HepG2 (cell line): ENCODE data around the gene EMID1. TPM values are rescaled to one million over a fixed set of nuclear protein-coding genes. Genes with fewer than 3 reads are reported as not detected.

Experiments
- BHLHE40 ChIP-seq: IDR thresholded peaks from 2 replicates; pipeline ENCODE4 v1.6.1; 2011; ENCODE audit warnings: low read length, improper control_type of control experiment
- BORCS8-MEF2B ChIP-seq: sonication (generic); formaldehyde crosslinking; IDR thresholded peaks from 2 replicates; pipeline ENCODE4 v1.8.0; 2022; ENCODE audit warnings: mild to moderate bottlenecking, missing genetic modification reagents
- CREBL2 ChIP-seq: sonication (generic); formaldehyde crosslinking; IDR thresholded peaks from 2 replicates; pipeline ENCODE4 v1.8.1; 2023; ENCODE audit warnings: missing genetic modification reagents, mild to moderate bottlenecking, borderline replicate concordance
- ETV5 ChIP-seq: IDR thresholded peaks from 2 replicates; pipeline ENCODE4 v1.6.1; 2018; ENCODE audit warnings: missing biosample characterization, missing genetic modification reagents, inconsistent platforms, borderline replicate concordance
- HDAC2 ChIP-seq: sonication (generic); formaldehyde crosslinking; IDR thresholded peaks from 2 replicates; pipeline ENCODE4 v1.4.0; 2020; ENCODE audit warnings: missing genetic modification reagents
- KMT2A ChIP-seq: sonication (generic); formaldehyde crosslinking; IDR thresholded peaks from 2 replicates; pipeline ENCODE4 v1.4.0; 2020; ENCODE audit warnings: missing genetic modification reagents
- MAZ ChIP-seq, 2 experiments: sonication (generic) in 1 of 2; formaldehyde crosslinking in 1 of 2; IDR thresholded peaks; 2 replicates each; pipeline versions ENCODE4 v1.5.0 to v1.6.1; 2012 to 2020; ENCODE audit warnings: low read depth in 2 of 2, mild to moderate bottlenecking in 2 of 2, borderline replicate concordance in 1 of 2, improper control_type of control experiment in 1 of 2, low read length in 1 of 2, missing genetic modification reagents in 1 of 2, moderate library complexity in 1 of 2
- MTF1 ChIP-seq: sonication (generic); formaldehyde crosslinking; IDR thresholded peaks from 2 replicates; pipeline ENCODE4 v1.5.0; 2020; ENCODE audit warnings: missing genetic modification reagents
- ZFP41 ChIP-seq: sonication (generic); formaldehyde crosslinking; IDR thresholded peaks from 2 replicates; pipeline ENCODE4 v1.4.0; 2020; ENCODE audit warnings: mild to moderate bottlenecking, missing genetic modification reagents, borderline replicate concordance
- ZFP91 ChIP-seq: sonication (generic); formaldehyde crosslinking; IDR thresholded peaks from 2 replicates; pipeline ENCODE4 v1.9.0; 2022; ENCODE audit warnings: missing genetic modification reagents, mild to moderate bottlenecking, borderline replicate concordance
- ZNF260 ChIP-seq: sonication (generic); formaldehyde crosslinking; IDR thresholded peaks from 2 replicates; pipeline ENCODE4 v1.4.0; 2020; ENCODE audit warnings: missing genetic modification reagents, low read depth, mild to moderate bottlenecking, borderline replicate concordance
- ZNF891 ChIP-seq: sonication (generic); formaldehyde crosslinking; IDR thresholded peaks from 2 replicates; pipeline ENCODE4 v1.5.0; 2020; ENCODE audit warnings: mild to moderate bottlenecking, missing genetic modification reagents
- ZSCAN31 ChIP-seq: sonication (generic); formaldehyde crosslinking; IDR thresholded peaks from 2 replicates; pipeline ENCODE4 v1.5.0; 2020; ENCODE audit warnings: low read depth, mild to moderate bottlenecking, missing genetic modification reagents
- ZSCAN9 ChIP-seq: IDR thresholded peaks from 2 replicates; pipeline ENCODE4 v1.6.1; 2016; ENCODE audit warnings: borderline replicate concordance
- polyA plus RNA-seq, 8 experiments: library from polyadenylated mRNA; depleted of rRNA in 3 of 8; stranded (reverse) in 7 of 8; unstranded in 1 of 8; fragments of >200 nt; fragmentation: Illumina TruSeq in 4 of 8; extraction: Trizol in 4 of 8; gene quantifications; 2 replicates each; pipeline versions ENCODE4 v1.2.1 to v1.2.3, GENCODE V29; 2011 to 2016; ENCODE audit warnings: low read depth in 4 of 8, missing spikeins in 1 of 8, mixed read lengths in 1 of 8; ENCODE audit not compliant: insufficient read depth in 1 of 8
- total RNA-seq, 5 experiments: library from RNA; depleted of rRNA; stranded (reverse); fragments of >200 nt; fragmentation: Illumina TruSeq; extraction: Trizol; gene quantifications; 2 replicates each; pipeline ENCODE4 v1.2.3, GENCODE V29; 2016; ENCODE audit warnings: low read depth in 1 of 5
- TF ChIP-seq, protein P1 (sequence below): IDR thresholded peaks from 2 replicates; pipeline ENCODE4 v1.6.1; 2016
- TF ChIP-seq, protein P2 (sequence below): sonication (generic); formaldehyde crosslinking; IDR thresholded peaks from 2 replicates; pipeline ENCODE4 v1.8.0; 2022; ENCODE audit warnings: mild to moderate bottlenecking, missing genetic modification reagents, moderate library complexity
- TF ChIP-seq, protein P3 (sequence below): sonication (generic); formaldehyde crosslinking; IDR thresholded peaks from 2 replicates; pipeline ENCODE4 v1.4.0; 2020; ENCODE audit warnings: missing genetic modification reagents
- TF ChIP-seq, protein P4 (sequence below): sonication (generic); formaldehyde crosslinking; IDR thresholded peaks from 2 replicates; pipeline ENCODE4 v1.5.0; 2020; ENCODE audit warnings: mild to moderate bottlenecking, missing genetic modification reagents, moderate library complexity

The EMID1 gene
- total and polyA plus RNA-seq, 2 of the 13 experiments (the other 11 are each of a cell fraction or from before 2014, with no cell fraction given): 0.45 to 0.82 TPM

DNA sequence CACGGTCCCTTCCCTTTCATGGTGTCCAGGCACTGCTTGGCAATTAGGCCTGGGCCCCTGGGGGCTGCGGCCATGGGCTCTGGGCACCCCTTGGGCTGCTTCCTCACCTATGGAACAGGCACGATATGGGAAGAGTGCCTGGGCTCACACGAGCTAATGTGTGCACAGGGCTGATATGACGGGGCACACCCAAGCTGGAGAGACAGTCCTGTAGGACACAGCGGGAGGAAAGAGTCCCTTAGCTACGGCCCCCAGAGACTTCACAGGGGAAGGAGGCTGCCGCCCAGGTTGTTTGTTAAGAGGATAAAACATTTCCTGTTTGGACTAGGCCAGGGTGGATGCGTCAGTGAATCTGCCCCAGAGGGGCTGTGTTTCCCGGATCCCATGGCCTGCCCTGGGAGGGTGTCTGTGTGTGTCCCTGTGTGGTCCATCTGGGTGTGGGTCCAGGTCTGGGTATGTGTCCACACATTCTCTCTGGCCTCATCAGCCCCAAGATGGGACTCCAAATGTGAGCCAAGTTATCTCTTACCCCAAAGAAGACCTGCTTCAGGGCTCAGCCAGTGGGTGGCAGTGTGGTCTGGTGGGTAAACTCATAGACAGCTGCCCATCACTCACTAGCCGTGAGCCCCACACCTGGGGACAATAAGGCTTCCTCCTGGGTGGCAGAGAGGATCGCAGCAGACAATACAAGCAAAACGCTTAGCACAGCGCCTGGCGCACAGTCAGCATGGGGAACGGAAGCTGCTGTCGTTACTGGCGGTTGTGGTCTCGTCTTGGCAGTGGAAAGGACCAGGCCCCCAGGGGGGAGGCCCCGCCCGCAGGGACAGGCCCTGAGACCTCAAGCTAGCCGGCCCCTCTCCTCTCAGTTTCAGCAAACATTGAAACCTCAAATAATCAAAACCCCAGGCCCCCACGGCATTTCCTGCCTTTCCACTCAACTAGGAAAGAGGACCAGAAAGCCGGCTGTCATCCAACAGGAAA, 3.2 kb upstream of the EMID1 start (continued):
- TF ChIP-seq ETV5 (CRISPR knock-in tag): peak; percentile 24; the same call in 1 of the 2 replicates
- TF ChIP-seq KMT2A (CRISPR knock-in tag): no peak
- no peak for TF ChIP-seq MTF1
- peak; percentile 36; the same call in 1 of the 2 replicates for TF ChIP-seq ZFP41 (CRISPR knock-in tag)
- TF ChIP-seq, protein P1, sequence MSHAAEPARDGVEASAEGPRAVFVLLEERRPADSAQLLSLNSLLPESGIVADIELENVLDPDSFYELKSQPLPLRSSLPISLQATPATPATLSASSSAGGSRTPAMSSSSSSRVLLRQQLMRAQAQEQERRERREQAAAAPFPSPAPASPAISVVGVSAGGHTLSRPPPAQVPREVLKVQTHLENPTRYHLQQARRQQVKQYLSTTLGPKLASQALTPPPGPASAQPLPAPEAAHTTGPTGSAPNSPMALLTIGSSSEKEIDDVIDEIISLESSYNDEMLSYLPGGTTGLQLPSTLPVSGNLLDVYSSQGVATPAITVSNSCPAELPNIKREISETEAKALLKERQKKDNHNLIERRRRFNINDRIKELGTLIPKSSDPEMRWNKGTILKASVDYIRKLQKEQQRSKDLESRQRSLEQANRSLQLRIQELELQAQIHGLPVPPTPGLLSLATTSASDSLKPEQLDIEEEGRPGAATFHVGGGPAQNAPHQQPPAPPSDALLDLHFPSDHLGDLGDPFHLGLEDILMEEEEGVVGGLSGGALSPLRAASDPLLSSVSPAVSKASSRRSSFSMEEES (CRISPR knock-in tag): no peak
- peak; percentile 53; the same call in 1 of the 2 replicates for TF ChIP-seq ZFP91
- TF ChIP-seq, protein P2, sequence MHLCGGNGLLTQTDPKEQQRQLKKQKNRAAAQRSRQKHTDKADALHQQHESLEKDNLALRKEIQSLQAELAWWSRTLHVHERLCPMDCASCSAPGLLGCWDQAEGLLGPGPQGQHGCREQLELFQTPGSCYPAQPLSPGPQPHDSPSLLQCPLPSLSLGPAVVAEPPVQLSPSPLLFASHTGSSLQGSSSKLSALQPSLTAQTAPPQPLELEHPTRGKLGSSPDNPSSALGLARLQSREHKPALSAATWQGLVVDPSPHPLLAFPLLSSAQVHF (CRISPR knock-in tag): no peak
- TF ChIP-seq ZNF891: 0 out of 2 replicates have a peak, but pooled peaks have one; percentile 20
- TF ChIP-seq ZNF260 (CRISPR knock-in tag): no peak
- no peak for TF ChIP-seq CREBL2
- TF ChIP-seq, protein P3, sequence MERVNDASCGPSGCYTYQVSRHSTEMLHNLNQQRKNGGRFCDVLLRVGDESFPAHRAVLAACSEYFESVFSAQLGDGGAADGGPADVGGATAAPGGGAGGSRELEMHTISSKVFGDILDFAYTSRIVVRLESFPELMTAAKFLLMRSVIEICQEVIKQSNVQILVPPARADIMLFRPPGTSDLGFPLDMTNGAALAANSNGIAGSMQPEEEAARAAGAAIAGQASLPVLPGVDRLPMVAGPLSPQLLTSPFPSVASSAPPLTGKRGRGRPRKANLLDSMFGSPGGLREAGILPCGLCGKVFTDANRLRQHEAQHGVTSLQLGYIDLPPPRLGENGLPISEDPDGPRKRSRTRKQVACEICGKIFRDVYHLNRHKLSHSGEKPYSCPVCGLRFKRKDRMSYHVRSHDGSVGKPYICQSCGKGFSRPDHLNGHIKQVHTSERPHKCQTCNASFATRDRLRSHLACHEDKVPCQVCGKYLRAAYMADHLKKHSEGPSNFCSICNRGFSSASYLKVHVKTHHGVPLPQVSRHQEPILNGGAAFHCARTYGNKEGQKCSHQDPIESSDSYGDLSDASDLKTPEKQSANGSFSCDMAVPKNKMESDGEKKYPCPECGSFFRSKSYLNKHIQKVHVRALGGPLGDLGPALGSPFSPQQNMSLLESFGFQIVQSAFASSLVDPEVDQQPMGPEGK (CRISPR knock-in tag): 0 out of 2 replicates have a peak, but pooled peaks have one; percentile 25
- TF ChIP-seq ZSCAN31: no peak
- TF ChIP-seq, protein P4, sequence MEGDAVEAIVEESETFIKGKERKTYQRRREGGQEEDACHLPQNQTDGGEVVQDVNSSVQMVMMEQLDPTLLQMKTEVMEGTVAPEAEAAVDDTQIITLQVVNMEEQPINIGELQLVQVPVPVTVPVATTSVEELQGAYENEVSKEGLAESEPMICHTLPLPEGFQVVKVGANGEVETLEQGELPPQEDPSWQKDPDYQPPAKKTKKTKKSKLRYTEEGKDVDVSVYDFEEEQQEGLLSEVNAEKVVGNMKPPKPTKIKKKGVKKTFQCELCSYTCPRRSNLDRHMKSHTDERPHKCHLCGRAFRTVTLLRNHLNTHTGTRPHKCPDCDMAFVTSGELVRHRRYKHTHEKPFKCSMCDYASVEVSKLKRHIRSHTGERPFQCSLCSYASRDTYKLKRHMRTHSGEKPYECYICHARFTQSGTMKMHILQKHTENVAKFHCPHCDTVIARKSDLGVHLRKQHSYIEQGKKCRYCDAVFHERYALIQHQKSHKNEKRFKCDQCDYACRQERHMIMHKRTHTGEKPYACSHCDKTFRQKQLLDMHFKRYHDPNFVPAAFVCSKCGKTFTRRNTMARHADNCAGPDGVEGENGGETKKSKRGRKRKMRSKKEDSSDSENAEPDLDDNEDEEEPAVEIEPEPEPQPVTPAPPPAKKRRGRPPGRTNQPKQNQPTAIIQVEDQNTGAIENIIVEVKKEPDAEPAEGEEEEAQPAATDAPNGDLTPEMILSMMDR: peak; percentile 88
- no peak for TF ChIP-seq BHLHE40
- TF ChIP-seq BORCS8-MEF2B: 0 out of 2 replicates have a peak, but pooled peaks have one; percentile 9
- TF ChIP-seq ZSCAN9 (CRISPR knock-in tag): no peak
- TF ChIP-seq MAZ (IDR thresholded peaks at IDR 0.05; ENCODE audit: borderline replicate concordance, low read depth, low read length): no peak
- TF ChIP-seq MAZ (CRISPR knock-in tag; IDR thresholded peaks at IDR 0.05; ENCODE audit: low read depth): 0 out of 2 replicates have a peak, but pooled peaks have one; percentile 16
- TF ChIP-seq HDAC2 (CRISPR knock-in tag): no peak
